SK-N-SH (cell line): ENCODE measurements around the gene TEK. TPM values are rescaled to one million over a fixed set of nuclear protein-coding genes. Genes with fewer than 3 reads are reported as not detected.

Source experiments
- CTCF ChIA-PET: fragments of 300-600, 350-600 bp; formaldehyde crosslinking; extraction: SDS; loops from one replicate; lab custom pipeline; 2021; lab: Yijun Ruan, JAX
- POLR2A ChIA-PET: fragments of 350-600 bp; sonication (Branson Sonifier 250); formaldehyde crosslinking; extraction: SDS; loops from one replicate; lab custom pipeline; 2020; ENCODE audit warnings: antibody characterized with exemption, inconsistent platforms; lab: Yijun Ruan, JAX
- DNase-seq: peaks from one replicate; pipeline ENCODE4 v3.0.0; 2012
- H2AFZ ChIP-seq: fragments of 200-600 bp; sonication (generic); 2 replicates; pipeline ENCODE4 v1.8.1; 2016; ENCODE audit warnings: antibody characterized with exemption, mild to moderate bottlenecking, low read depth
- H3F3A ChIP-seq: fragments of 200-600 bp; sonication (generic); replicated peaks from 2 replicates; pipeline ENCODE3; 2016; ENCODE audit warnings: antibody characterized with exemption, mild to moderate bottlenecking; ENCODE audit not compliant: insufficient read depth
- H3K27ac ChIP-seq, 2 experiments: fragments of 200-500 bp in 1 of 2; fragments of 200-600 bp in 1 of 2; sonication (Bioruptor generic) in 1 of 2; sonication (generic), shearing (Covaris generic) in 1 of 2; 2 replicates each; pipeline versions ENCODE4 v1.5.1 to v1.6.1; 2014 to 2016; ENCODE audit warnings: low read depth in 2 of 2, inconsistent platforms in 1 of 2, low read length in 1 of 2, mild to moderate bottlenecking in 1 of 2, mixed read lengths in 1 of 2
- H3K27me3 ChIP-seq: fragments of 200-600 bp; sonication (generic), shearing (Covaris generic); 2 replicates; pipeline ENCODE4 v1.6.1; 2016; ENCODE audit warnings: mixed run types; ENCODE audit not compliant: insufficient read depth
- H3K36me3 ChIP-seq, 2 experiments: fragments of 200-500 bp in 1 of 2; fragments of 200-600 bp in 1 of 2; sonication (Bioruptor generic) in 1 of 2; sonication (generic) in 1 of 2; replicated peaks in 1 of 2; 2 replicates each; pipeline versions ENCODE3 to v1.5.1; 2014 to 2016; ENCODE audit warnings: low read length in 1 of 2, mild to moderate bottlenecking in 1 of 2; ENCODE audit not compliant: insufficient read depth in 2 of 2, control insufficient read depth in 1 of 2
- H3K4me1 ChIP-seq, 2 experiments: fragments of 200-500 bp in 1 of 2; fragments of 200-600 bp in 1 of 2; sonication (Bioruptor generic) in 1 of 2; sonication (generic), shearing (Covaris generic) in 1 of 2; 2 replicates each; pipeline versions ENCODE4 v1.5.1 to v1.6.1; 2014 to 2016; ENCODE audit warnings: low read depth in 1 of 2, low read length in 1 of 2, mixed run types in 1 of 2; ENCODE audit not compliant: insufficient read depth in 2 of 2, control insufficient read depth in 1 of 2
- H3K4me2 ChIP-seq: fragments of 200-600 bp; sonication (generic), shearing (Covaris generic); 2 replicates; pipeline ENCODE4 v1.6.1; 2017; ENCODE audit warnings: mixed run types
- H3K4me3 ChIP-seq, 2 experiments: fragments of 200-500 bp in 1 of 2; fragments of 200-600 bp in 1 of 2; sonication (Bioruptor generic) in 1 of 2; sonication (generic), shearing (Covaris generic) in 1 of 2; 2 replicates each; pipeline versions ENCODE4 v1.5.1 to v1.8.1; 2014 to 2016; ENCODE audit warnings: low read depth in 2 of 2, inconsistent platforms in 1 of 2, low read length in 1 of 2, mild to moderate bottlenecking in 1 of 2, mixed read lengths in 1 of 2, moderate library complexity in 1 of 2
- H3K79me2 ChIP-seq: fragments of 200-600 bp; sonication (generic); 2 replicates; pipeline ENCODE4 v1.8.1; 2017; ENCODE audit warnings: mild to moderate bottlenecking; ENCODE audit not compliant: insufficient read depth
- H3K9ac ChIP-seq: fragments of 200-600 bp; sonication (generic); 2 replicates; pipeline ENCODE4 v1.6.1; 2017; ENCODE audit warnings: mixed run types
- H3K9me2 ChIP-seq: fragments of 200-600 bp; sonication (generic); 2 replicates; pipeline ENCODE4 v1.6.1; 2017; ENCODE audit warnings: mixed run types
- H3K9me3 ChIP-seq: fragments of 200-600 bp; sonication (generic); 2 replicates; pipeline ENCODE4 v1.6.1; 2017; ENCODE audit warnings: mixed run types, mild to moderate bottlenecking, moderate library complexity
- H4K20me1 ChIP-seq: fragments of 200-600 bp; sonication (generic); 2 replicates; pipeline ENCODE4 v1.6.1; 2017; ENCODE audit warnings: mild to moderate bottlenecking, mixed run types; ENCODE audit not compliant: insufficient read depth
- CHD2 ChIP-seq: fragments of 150-350 bp; IDR thresholded peaks from 2 replicates; pipeline ENCODE4 v1.6.1; 2018; ENCODE audit warnings: low read length; ENCODE audit not compliant: partially characterized antibody
- ELF1 ChIP-seq: IDR thresholded peaks from 2 replicates; pipeline ENCODE4 v1.4.0; 2012
- EP300 ChIP-seq, 2 experiments: IDR thresholded peaks; 2 replicates each; pipeline versions ENCODE4 v1.4.0 to v1.6.1; 2012; ENCODE audit warnings: borderline replicate concordance in 1 of 2, low read depth in 1 of 2, low read length in 1 of 2
- FOXM1 ChIP-seq: IDR thresholded peaks from 2 replicates; pipeline ENCODE4 v1.4.0; 2012; ENCODE audit warnings: low read depth, mild to moderate bottlenecking
- GATA2 ChIP-seq: sonication (generic); formaldehyde crosslinking; IDR thresholded peaks from 2 replicates; pipeline ENCODE4 v1.5.0; 2020; ENCODE audit warnings: mild to moderate bottlenecking, missing genetic modification reagents
- IRF3 ChIP-seq: fragments of 150-350 bp; IDR thresholded peaks from 2 replicates; pipeline ENCODE4 v1.6.1; 2016; ENCODE audit warnings: mild to moderate bottlenecking, low read depth, low read length
- MAX ChIP-seq: IDR thresholded peaks from 2 replicates; pipeline ENCODE4 v1.4.0; 2012; ENCODE audit warnings: low read depth
- MEF2A ChIP-seq: IDR thresholded peaks from 2 replicates; pipeline ENCODE4 v1.4.0; 2012; ENCODE audit warnings: low read depth, borderline replicate concordance
- NFIC ChIP-seq: IDR thresholded peaks from 2 replicates; pipeline ENCODE4 v1.4.0; 2012; ENCODE audit warnings: borderline replicate concordance
- PBX3 ChIP-seq: IDR thresholded peaks from 2 replicates; pipeline ENCODE4; 2012
- POLR2AphosphoS5 ChIP-seq: IDR thresholded peaks from 2 replicates; pipeline ENCODE4 v1.6.1; 2012; ENCODE audit warnings: low read depth, low read length
- RFX5 ChIP-seq: IDR thresholded peaks from 2 replicates; pipeline ENCODE4 v1.6.1; 2012; ENCODE audit warnings: mild to moderate bottlenecking, improper control_type of control experiment, low read length
- RXRA ChIP-seq: IDR thresholded peaks from 2 replicates; pipeline ENCODE4 v1.4.0; 2012; ENCODE audit warnings: low read depth, mild to moderate bottlenecking, borderline replicate concordance
- TAF1 ChIP-seq: IDR thresholded peaks from 2 replicates; pipeline ENCODE4 v1.6.1; 2012; ENCODE audit warnings: low read depth, mild to moderate bottlenecking, low read length, moderate library complexity, borderline replicate concordance
- TCF12 ChIP-seq: IDR thresholded peaks from 2 replicates; pipeline ENCODE4 v1.4.0; 2012
- TEAD4 ChIP-seq: IDR thresholded peaks from 2 replicates; pipeline ENCODE4 v1.4.0; 2012; ENCODE audit warnings: mild to moderate bottlenecking, borderline replicate concordance; ENCODE audit not compliant: insufficient read depth
- YY1 ChIP-seq: IDR thresholded peaks from 2 replicates; pipeline ENCODE4 v1.4.0; 2012; ENCODE audit warnings: low read depth, mild to moderate bottlenecking
- ZBTB33 ChIP-seq: IDR thresholded peaks from 2 replicates; pipeline ENCODE4 v1.4.0; 2012; ENCODE audit warnings: low read depth, borderline replicate concordance
- WGBS: methylation state at CpG from one replicate; pipeline ENCODE4 v1.1.6; 2017; ENCODE audit warnings: low lambda C conversion rate; 5-methylcytosine and 5-hydroxymethylcytosine counted together
- polyA plus RNA-seq, 3 experiments: library from polyadenylated mRNA; depleted of rRNA; stranded (reverse); fragments of >200 nt; gene quantifications; 2 replicates each; pipeline ENCODE4 v1.2.3, GENCODE V29; 2012

Gene TEK
- polyA plus RNA-seq, 1 of the 3 experiments (the other 2 are of a cell fraction), result 0.03 TPM

- Histone ChIP-seq H3K9me3 (no peaks in the 10 kb centered on the region), H3K36me3 (no peaks in the 10 kb centered on the region), H3K27me3 (no peaks in the 10 kb centered on the region), H3K27ac (no peak overlapping the region), H4K20me1 (no peaks in the 10 kb centered on the region)
- CTCF ChIA-PET, result no interaction called here
- TF ChIP-seq ELF1 (no peak), MAX (no peak), RXRA (no peak), TCF12 (no peak), POLR2AphosphoS5 (no peak), TAF1 (no peak), YY1 (no peak), TEAD4 (no peak), IRF3 (no peak), FOXM1 (no peak), MEF2A (no peak), PBX3 (no peak), GATA2 (CRISPR knock-in tag) (no peak), EP300 (IDR thresholded peaks at IDR 0.05; ENCODE audit: borderline replicate concordance in 1 of 2, low read depth in 1 of 2, low read length in 1 of 2) (no peak), RFX5 (no peak), CHD2 (no peak), ZBTB33 (no peak), NFIC (no peak)
- TF ChIP-seq, all 33 proteins: peak for 0
- Histone ChIP-seq H3K4me2 (no peak overlapping the region), H3F3A (peaks cover 7% of the 10 kb centered on the region), H3K4me1 (no peaks in the 10 kb centered on the region), H3K79me2 (no peaks in the 10 kb centered on the region), H3K9ac (no peak overlapping the region), H3K9me2 (no peaks in the 10 kb centered on the region), H2AFZ (no peak overlapping the region), H3K4me3 (no peak overlapping the region)
- POLR2A ChIA-PET, result no interaction called here
- 88% methylated on average over 4 of the region's 4 CpGs for WGBS
- no peak for DNase-seq
These were observed 22.7 kb downstream of the TEK start for GRCh38 chr9:27131731-27132130.
